WTC11 (cell line): ENCODE results near the gene GMPR2.

ENCODE experiments used
- ESRRA ChIP-seq: sonication (generic); formaldehyde crosslinking; IDR thresholded peaks from 2 replicates; pipeline ENCODE4 v1.8.1; 2022; ENCODE audit warnings: mild to moderate bottlenecking, missing genetic modification reagents, borderline replicate concordance
- FOXJ3 ChIP-seq: sonication (generic); formaldehyde crosslinking; IDR thresholded peaks from 2 replicates; pipeline ENCODE4 v1.9.0; 2021; ENCODE audit warnings: missing genetic modification reagents, mild to moderate bottlenecking, borderline replicate concordance
- TP53 ChIP-seq: sonication (generic); formaldehyde crosslinking; IDR thresholded peaks from 2 replicates; pipeline ENCODE4 v1.8.1; 2023; ENCODE audit warnings: mild to moderate bottlenecking, missing genetic modification reagents

- TF ChIP-seq FOXJ3 (CRISPR knock-in tag) (no peak), TP53 (no peak), ESRRA (CRISPR knock-in tag) (no peak)
Observed at GRCh38 chr14:24261256-24261968, 28.7 kb downstream of the GMPR2 start.
